GM21423 (cell line): ENCODE data around the gene TLR6.

Experiments
- ATAC-seq: cut with Tn5 transposase; IDR thresholded peaks from one replicate; pipeline ENCODE4 v1.9.1; 2021; ENCODE audit warnings: mild to moderate bottlenecking, moderate library complexity; ENCODE audit not compliant: unreplicated experiment

TLR6 gene, protein sequence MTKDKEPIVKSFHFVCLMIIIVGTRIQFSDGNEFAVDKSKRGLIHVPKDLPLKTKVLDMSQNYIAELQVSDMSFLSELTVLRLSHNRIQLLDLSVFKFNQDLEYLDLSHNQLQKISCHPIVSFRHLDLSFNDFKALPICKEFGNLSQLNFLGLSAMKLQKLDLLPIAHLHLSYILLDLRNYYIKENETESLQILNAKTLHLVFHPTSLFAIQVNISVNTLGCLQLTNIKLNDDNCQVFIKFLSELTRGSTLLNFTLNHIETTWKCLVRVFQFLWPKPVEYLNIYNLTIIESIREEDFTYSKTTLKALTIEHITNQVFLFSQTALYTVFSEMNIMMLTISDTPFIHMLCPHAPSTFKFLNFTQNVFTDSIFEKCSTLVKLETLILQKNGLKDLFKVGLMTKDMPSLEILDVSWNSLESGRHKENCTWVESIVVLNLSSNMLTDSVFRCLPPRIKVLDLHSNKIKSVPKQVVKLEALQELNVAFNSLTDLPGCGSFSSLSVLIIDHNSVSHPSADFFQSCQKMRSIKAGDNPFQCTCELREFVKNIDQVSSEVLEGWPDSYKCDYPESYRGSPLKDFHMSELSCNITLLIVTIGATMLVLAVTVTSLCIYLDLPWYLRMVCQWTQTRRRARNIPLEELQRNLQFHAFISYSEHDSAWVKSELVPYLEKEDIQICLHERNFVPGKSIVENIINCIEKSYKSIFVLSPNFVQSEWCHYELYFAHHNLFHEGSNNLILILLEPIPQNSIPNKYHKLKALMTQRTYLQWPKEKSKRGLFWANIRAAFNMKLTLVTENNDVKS

GRCh38 chr4:38856524-38857337 is at the start of gene TLR6:
Gene TLR6 (minus strand): TSS chr4:38856817. CDS start chr4:38829473, 27,344 bp downstream.
- ATAC-seq: no peak

GRCh38 chr4:38905652-38906385 is 49.2 kb upstream of the TLR6 start:
- no peak for ATAC-seq

GRCh38 chr4:38904682-38905081 is 48.1 kb upstream of the TLR6 start:
- no peak for ATAC-seq

GRCh38 chr4:38904090-38904666 is 47.6 kb upstream of the TLR6 start:
- ATAC-seq: no peak

DNA sequence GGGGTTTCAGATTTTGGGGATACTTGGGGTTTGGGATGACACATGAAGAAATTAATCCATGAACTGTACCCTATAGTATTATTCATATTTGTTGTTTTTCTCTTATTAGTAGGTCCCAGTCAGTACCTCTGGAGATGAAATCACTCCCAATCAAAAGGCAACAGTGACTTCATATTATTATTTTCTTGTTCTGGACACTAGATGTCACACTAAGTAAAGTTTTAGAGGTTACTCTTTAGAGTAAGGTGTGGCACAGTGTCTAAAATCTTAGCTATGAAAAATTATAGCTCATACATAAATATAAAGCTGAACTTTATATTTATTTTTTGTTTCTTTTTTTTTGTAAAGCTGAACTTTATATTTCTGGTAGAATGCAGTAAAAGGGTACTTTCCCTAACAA is 46.1 kb upstream of the TLR6 start:
- peak; percentile 60 for ATAC-seq

DNA sequence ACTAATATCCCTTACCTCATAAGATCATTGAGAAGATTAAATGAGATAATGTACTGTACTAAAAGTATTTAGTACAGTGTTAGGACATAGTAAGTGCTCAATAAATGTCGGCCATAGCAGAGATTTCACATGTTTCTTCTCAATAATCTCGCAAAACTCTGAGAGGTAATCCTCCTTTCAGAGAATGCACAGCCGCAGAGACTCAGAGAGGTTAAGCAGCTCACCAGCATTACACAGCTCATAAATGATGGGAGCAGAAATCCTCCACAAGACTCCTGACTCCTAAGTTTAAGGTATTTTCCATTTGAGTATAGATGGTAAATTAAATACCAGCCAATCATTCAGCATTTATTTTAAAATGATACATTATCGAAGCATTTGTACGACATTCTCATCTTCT is 45.6 kb upstream of the TLR6 start:
- no peak for ATAC-seq

GRCh38 chr4:38898245-38898644 is 41.6 kb upstream of the TLR6 start:
- no peak for ATAC-seq

DNA sequence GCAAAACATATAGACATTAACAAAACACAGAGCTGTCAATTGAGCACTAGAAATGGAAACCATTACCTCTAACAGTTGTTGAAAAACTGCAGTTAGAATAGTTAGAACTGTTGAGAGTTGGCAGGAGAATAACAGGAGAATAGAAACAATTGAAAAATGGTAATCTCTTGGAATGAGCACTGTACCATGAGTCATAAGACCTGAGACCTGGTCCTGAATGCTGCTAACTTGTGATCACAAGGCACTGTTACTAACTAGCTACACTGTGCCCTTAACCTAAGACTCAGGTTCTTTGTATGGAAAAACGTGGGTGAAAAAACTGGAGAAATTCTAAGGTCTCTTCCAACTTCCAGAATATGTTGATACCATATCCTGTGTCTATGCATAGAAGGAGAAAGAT is 40.3 kb upstream of the TLR6 start:
- no peak for ATAC-seq

DNA sequence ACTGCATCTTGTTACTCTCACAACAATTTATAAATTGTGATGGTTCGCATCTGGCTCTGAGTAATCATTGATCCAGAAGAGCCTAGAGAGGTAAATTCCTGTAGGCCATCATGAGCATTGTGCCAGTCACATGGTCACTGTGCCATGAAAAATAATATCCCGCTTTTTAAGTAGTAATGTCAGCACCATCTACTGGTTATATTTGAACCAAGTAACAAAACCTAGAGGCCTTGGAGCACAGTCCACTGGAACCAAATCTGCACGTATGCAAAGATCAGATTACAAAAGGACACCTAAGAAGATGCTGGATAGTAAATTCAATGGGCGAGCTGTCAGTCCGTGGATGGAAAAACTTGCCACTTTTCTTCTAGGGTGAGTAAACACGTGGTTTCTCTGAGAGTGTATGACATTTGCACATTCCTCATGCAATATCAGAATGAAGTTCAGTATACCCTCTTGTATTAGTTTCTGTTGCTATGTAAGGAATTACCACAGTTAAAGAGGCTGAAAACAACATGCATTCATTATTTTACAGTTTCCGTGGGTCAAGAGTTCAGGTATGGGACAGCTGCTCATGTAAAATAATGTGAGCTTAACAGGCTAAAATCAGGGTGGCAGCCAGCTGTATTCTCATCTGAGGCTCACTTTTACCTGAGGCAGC is 37.8 kb upstream of the TLR6 start:
- ATAC-seq: no peak

DNA sequence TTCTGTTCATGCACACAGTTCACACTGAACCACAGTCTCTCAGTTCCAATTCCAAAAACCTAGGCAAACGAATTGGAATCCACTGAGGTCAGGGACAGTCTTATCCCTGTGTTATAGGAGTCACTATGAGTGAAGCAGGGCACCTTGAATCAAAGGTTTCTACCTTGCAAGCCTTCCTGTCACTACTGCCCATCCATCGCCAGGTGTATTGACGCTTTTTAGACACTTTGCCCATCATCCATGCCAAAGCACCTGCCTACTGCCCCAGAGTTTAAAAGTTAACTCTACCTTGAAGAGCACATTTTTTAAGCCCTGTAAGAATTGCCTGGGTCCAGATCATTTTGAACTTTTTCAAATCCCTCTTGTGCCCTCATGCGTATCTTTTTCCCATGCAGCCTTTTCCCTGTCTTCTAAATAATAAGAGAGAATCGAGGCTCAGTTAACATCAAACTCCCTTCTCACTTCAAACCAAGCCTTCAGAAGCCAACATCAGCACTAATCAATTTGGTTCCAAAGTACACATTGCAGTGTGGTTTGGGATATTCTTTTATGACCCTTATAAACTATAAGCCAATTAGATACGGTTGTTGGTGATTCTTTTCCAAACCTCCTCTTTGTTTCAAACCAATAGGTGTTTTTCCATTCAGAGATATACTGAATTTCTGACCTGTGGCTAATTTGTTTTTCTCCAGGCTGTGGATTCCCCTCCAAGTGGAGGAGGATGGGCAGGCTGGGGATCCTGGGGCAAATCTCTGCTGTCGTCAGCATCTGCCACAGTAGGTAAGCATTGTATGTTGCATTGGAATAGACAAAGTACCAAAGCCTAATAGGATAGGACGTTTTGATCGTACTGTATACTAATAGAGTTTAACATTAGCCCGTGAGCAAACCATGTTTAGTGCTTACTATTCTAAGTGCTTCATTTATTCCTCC is 34.7 kb upstream of the TLR6 start:
- no peak for ATAC-seq

- ATAC-seq: no peak
These were observed 32.5 kb upstream of the TLR6 start for GRCh38 chr4:38889143-38889542.

DNA sequence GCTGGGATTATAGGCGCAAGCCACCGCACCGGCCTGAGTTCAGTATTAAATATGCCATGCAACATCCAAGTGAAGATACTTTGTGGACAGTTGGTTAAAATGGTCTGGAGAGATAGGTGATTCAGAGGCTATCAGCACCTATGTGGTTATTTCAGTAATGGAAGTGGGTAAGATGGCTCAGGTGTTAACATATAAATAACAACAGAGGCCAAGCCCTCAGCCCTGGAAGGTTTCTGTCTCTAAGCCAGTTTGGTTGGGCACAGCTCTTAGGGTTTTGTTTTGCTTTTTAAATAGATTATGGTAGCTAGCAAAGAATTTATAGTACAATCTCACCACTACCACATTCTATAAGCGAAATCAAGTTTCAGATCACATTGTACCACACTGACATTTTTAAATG is 27.6 kb upstream of the TLR6 start:
- no peak for ATAC-seq

DNA sequence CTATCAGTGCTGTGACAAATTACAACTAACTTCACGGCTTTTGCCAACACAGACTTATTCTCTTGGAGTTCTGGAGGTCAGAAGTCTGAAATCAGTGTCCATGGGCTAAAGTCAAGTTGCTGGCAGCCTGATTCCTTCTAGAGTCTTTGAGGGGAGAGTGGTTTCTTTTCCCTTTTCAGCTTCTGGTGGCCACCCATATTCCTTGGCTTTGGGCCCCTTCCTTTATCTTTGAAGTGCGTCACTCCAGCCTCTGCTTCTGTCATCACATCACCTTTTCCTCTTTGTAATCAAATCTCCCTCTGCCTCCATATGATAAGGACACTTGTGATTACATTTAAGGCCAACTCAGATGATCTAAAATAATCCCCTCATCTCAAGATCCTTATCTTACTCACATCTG is 20.0 kb upstream of the TLR6 start:
- ATAC-seq: no peak

GRCh38 chr4:38873290-38873944 is 16.8 kb upstream of the TLR6 start:
- no peak for ATAC-seq

DNA sequence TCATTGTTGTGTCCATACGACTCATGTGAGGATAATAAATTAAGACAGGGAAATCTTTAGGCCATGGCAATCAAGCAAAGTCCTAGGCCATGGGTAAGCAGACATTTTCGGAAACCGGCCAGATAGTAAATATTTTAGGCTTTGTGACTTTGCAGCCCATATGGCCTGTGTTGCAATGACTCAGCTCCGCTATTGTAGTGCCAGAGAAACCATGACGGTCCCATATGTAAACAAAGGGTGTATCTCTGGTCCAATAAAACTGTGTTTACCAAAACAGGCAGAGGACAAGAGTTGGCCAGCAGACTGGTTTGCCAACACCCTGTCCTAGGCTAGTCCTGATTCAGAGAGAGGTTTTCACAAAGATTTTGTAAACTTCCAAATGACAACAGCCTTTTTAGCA is 16.0 kb upstream of the TLR6 start:
- ATAC-seq: no peak

- ATAC-seq: no peak
These were observed 15.0 kb upstream of the TLR6 start for GRCh38 chr4:38871593-38871992.

DNA sequence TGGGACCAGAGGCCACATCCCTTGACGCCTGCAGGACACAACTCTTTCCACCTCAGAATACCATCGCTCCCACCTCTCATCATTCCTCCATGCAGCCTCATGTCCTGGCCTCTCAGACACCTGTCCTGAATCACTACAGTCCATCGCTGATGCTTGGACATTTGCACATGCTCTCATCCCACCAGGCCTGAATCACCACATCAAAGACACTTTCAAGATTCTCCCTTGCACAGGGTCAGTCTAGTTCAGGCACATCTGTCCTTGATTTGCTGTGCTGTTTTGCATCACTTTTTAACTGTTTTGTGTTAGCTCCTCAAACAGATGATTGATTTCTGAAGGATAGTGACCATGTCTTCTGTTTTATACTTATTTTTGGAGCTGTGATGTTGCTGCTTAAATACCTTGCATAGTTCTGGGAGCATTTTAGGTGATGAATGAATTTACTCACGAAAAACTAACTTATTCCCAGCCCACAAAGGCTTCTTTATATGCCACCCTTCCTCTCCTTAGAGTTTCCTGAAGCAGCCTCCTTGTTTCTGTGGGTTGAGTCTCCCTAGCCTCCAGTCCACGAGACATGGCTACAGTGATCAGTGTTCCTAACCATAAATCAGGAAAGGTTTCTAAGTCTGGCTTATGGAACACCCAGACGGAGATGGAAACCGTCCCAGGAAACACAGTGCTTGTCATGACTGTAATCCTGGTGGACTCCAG is 13.6 kb upstream of the TLR6 start:
- ATAC-seq: no peak

GRCh38 chr4:38869511-38869910 is 12.9 kb upstream of the TLR6 start:
- no peak for ATAC-seq
